GM12864 (cell line): ENCODE data around the gene CDK5.

Source experiments
- DNase-seq: peaks from one replicate; pipeline ENCODE4 v3.0.0-alpha.2; 2011; ENCODE audit warnings: low read depth
- H3K4me3 ChIP-seq: 2 replicates; pipeline ENCODE4 v1.5.1; 2011; ENCODE audit warnings: mild to moderate bottlenecking, low read depth, low read length, control low read depth
- TF ChIP-seq, protein P1 (sequence below): IDR thresholded peaks from 2 replicates; pipeline ENCODE4 v1.5.1; 2011; ENCODE audit warnings: low read depth, mild to moderate bottlenecking, moderate library complexity, low read length, control low read depth, inconsistent platforms; ENCODE audit errors: missing control alignments

CDK5 gene

DNA sequence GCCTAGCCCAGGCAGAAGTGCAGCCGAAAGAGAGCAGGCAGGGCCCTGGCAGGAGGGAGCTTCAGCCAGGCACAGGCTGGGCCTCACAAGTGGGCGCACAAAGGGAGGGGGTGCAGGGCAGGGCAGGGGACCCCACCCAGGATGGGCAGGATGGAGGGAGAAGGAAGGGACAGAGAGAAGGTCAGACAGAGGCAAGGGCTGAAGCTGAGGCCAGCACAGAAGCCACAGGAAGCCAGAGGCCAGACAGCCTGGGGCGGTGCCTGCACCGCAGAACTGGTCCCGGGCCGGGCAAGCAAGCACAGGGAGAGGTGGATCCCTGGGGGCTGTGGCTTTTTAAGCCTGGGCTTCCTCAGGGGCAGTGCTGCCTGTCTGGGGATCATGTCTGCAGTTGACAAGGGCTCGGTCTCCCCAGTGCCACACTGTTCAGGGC is 50.2 kb downstream of the CDK5 start:
- no peak overlapping the region for H3K4me3 ChIP-seq
- DNase-seq, result no peak
- TF ChIP-seq, protein P1, sequence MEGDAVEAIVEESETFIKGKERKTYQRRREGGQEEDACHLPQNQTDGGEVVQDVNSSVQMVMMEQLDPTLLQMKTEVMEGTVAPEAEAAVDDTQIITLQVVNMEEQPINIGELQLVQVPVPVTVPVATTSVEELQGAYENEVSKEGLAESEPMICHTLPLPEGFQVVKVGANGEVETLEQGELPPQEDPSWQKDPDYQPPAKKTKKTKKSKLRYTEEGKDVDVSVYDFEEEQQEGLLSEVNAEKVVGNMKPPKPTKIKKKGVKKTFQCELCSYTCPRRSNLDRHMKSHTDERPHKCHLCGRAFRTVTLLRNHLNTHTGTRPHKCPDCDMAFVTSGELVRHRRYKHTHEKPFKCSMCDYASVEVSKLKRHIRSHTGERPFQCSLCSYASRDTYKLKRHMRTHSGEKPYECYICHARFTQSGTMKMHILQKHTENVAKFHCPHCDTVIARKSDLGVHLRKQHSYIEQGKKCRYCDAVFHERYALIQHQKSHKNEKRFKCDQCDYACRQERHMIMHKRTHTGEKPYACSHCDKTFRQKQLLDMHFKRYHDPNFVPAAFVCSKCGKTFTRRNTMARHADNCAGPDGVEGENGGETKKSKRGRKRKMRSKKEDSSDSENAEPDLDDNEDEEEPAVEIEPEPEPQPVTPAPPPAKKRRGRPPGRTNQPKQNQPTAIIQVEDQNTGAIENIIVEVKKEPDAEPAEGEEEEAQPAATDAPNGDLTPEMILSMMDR, result no peak

DNA sequence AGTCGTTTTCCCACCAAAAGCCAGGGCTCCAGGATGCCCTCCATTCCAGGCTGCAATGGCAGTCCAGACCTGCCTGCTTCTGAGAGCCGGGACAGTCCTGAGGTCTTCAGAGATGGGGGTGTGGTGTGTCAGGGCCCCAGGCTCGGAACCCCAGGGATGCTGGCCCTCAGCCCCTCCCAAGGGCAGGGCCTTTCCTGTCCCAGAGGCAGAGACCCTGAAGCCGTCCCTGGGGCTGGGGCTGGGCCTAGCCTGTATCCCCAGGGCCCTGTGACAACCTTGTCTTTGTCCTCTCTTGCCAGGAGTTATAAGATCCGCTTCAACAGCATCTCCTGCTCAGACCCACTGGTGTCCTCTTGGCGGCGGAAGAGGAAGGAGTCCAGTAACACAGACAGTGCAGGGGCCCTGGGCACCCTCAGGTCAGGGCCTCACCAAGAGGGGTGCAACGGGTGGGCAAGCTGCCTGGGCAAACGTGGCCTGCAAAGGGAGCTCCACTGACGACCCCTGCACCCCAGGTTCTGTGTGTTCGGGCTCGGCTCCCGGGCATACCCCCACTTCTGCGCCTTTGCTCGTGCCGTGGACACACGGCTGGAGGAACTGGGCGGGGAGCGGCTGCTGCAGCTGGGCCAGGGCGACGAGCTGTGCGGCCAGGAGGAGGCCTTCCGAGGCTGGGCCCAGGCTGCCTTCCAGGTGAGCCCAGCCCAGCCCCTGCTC is 51.0 kb downstream of the CDK5 start:
- no peak overlapping the region for H3K4me3 ChIP-seq
- no peak for DNase-seq
- TF ChIP-seq, protein P1, result no peak

DNA sequence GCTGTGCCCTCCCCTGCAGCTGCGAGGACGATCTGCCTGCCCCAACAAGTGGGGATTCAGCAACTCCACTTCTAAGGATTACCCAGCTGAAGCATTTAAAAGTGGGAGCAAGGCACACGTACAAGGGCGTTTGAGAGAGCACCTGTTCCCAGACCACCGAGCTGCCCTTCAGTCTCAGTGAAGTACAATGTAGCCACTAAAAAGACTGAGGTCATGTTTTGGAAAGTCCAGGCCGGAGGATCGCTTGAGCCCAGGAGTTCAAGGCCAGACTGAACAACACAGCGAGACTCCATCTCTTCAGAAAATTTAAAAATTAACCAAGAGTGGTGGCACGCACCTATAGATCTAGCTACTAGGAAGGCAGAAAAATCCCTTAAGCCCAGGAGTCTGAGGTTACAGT is 52.1 kb downstream of the CDK5 start:
- DNase-seq, result no peak
- TF ChIP-seq, protein P1, result no peak
- H3K4me3 ChIP-seq, result no peak overlapping the region
